HL-60 (cell line): Measurements from ENCODE around the gene THYN1.

Experiments
- CTCF ChIP-seq: IDR thresholded peaks from one replicate; pipeline ENCODE4 v1.5.1; 2011; ENCODE audit warnings: low read length, control low read depth, inconsistent platforms; ENCODE audit not compliant: insufficient read depth
- GABPA ChIP-seq: IDR thresholded peaks from 2 replicates; pipeline ENCODE4 v1.6.1; 2012; ENCODE audit warnings: low read depth
- POLR2AphosphoS5 ChIP-seq: IDR thresholded peaks from 2 replicates; pipeline ENCODE4 v1.6.1; 2012; ENCODE audit warnings: low read depth
- SPI1 ChIP-seq: IDR thresholded peaks from 2 replicates; pipeline ENCODE4 v1.6.1; 2012; ENCODE audit warnings: low read depth, mild to moderate bottlenecking, borderline replicate concordance
- TF ChIP-seq, protein P1 (sequence below): IDR thresholded peaks from 2 replicates; pipeline ENCODE4 v1.6.1; 2012; ENCODE audit warnings: low read depth; ENCODE audit not compliant: insufficient replicate concordance

DNA sequence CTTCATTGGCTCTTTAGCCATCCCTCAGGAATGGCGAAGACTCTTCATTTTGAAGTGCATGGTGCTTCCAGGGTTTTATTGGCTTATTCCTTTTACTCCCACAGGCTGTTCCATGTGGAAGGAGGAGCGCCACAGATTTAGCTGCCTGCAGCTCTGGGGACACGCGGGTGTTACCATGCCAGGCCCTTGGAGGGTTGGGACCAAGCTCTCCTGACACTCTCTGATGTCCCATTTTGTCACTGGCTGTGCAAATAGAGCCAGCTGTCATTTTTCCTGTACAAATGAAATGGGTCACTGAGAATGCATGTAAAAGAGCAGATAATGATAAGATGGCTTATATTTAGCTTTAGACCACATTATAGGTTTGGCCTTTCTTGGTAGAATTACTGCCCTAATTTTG, 9.2 kb downstream of the THYN1 start:
- TF ChIP-seq, protein P1, sequence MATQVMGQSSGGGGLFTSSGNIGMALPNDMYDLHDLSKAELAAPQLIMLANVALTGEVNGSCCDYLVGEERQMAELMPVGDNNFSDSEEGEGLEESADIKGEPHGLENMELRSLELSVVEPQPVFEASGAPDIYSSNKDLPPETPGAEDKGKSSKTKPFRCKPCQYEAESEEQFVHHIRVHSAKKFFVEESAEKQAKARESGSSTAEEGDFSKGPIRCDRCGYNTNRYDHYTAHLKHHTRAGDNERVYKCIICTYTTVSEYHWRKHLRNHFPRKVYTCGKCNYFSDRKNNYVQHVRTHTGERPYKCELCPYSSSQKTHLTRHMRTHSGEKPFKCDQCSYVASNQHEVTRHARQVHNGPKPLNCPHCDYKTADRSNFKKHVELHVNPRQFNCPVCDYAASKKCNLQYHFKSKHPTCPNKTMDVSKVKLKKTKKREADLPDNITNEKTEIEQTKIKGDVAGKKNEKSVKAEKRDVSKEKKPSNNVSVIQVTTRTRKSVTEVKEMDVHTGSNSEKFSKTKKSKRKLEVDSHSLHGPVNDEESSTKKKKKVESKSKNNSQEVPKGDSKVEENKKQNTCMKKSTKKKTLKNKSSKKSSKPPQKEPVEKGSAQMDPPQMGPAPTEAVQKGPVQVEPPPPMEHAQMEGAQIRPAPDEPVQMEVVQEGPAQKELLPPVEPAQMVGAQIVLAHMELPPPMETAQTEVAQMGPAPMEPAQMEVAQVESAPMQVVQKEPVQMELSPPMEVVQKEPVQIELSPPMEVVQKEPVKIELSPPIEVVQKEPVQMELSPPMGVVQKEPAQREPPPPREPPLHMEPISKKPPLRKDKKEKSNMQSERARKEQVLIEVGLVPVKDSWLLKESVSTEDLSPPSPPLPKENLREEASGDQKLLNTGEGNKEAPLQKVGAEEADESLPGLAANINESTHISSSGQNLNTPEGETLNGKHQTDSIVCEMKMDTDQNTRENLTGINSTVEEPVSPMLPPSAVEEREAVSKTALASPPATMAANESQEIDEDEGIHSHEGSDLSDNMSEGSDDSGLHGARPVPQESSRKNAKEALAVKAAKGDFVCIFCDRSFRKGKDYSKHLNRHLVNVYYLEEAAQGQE, result no peak
- no peak for TF ChIP-seq CTCF
- no peak for TF ChIP-seq POLR2AphosphoS5
- no peak for TF ChIP-seq GABPA
- no peak for TF ChIP-seq SPI1
